DMS 273 (cell line): ENCODE results near the gene CENPX.

Source experiments
- DNase-seq: peaks from one replicate; lab custom pipeline; 2025; ENCODE audit not compliant: unreplicated experiment; lab: John Stamatoyannopoulos, UW

Gene CENPX

DNA sequence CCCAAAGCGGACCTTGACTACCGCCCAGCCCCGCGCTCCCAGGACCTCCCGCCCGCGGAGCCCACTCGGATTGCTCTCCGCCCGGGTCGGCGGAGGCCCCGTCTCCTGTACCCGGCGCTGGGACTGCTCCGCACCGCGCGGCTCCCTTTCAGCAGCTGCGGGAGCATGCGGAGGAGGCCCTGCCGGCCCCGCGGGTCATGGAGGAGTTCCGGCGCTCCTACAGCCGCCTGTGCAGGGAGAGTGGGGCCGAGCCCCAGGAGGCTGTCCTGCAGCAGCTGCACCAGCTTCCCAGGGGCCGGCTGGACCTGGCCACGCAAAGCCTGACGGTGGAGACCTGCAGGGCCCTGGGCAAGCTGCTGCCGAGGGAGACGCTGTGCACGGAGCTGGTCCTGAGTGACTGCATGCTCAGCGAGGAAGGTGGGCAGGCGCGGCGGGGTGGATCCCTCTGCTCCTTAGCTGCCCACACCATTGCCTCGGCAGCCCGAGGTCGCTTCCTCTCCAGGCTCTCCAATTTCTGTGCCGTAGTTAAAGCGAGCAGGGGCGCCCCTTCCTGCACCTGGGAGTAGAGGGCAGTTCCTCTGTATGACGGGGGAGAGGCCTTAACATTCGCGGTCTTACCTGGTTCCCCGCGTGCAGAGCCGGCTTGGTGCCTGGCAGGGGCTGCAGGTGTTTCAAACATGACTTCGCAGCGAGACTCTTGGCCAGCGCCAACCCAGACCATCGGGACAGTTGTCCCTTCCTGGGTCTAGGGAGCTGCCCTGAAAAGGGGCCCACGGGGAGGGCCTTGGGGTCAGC, 966 bp upstream of the CENPX start:
- DNase-seq = peak; percentile 80

DNA sequence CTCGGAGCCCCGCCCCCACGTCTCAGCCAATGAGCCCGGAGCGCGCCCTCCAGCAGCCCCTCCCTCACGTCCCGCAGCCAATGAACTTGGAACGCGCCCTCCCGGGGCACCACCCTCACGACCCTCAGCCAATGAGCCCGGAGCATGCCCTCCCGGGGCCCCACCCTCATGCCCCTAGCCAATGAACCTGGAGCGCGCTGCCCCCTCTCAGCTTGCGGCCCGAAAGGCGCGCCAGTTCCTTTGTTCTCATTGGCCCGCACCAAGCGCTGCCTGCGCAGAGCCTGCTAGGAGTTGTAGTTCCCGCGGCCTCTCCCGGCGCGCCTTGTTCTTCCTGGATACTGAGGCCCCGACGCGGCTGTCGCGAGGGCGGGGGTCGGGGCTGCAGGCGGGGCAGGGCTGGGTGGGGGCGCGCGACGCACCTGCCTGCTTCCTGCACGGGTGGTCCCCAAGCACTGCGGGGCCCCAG, 336 bp upstream of the CENPX start, which contains the start of gene LRRC45:
Gene LRRC45 (plus strand): TSS at position 325 of the 466 bp plus-strand sequence. CDS start 339 bp downstream, outside the sequence.
- peak; percentile 100 for DNase-seq

DNA sequence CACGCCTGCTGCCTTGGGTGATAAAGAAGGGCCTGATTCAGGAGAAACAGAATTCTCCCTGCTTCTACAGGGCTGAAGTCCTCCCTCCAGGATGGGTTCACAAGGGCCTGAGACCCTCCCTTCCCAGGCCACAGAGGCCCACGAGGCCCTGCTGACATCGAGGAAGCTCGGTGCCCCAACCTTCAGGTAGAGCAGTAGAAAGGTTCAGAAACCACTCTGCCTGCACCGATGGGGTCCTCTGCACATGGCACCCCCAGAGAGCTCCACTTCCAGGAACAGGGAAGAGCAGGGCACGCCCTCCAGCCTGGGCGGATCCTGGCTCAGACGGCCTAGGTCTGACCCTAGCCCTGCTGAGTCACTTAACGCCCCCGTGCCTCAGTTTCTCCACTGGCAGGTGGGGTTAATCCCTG, 773 bp downstream of the CENPX start:
- DNase-seq = peak; percentile 66

DNA sequence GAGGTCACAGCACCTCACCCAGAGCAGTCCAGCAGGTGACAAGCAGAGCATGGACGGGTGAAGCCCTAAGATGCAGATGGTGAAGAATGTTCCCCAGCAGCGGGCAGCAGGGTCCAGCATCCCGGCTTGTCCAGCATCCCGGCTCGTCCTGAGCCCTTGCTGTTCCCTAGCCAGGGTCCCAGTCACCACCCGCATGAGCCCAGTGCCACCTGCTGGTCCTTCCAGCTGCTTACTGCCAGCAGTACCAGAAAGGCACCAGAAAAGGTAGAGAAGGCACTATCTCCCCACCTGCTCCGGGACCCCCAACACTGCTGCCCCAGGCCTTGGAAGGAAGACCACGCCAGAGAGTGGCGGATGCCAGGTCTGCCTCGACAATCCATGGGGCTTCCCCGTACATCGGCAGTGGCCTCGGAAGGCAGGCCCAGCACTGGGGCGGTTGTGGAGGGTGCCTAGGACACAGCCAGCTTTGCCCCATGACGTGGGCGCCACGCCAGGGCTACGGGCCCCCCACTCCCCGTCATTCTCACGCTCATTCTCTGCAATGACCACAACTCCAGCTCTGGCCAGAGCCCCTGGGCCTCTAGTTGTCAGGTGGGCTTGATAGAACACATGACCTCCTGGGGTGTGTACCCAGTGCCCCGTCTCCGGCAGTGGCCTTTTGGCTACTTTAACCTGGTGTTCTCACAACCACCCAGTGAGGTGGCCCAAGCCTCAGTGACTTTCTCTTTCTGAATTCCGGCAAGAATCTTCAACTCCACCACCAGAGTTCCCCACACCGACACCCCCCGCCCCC, 1.4 kb downstream of the CENPX start:
- DNase-seq = peak; percentile 84

DNA sequence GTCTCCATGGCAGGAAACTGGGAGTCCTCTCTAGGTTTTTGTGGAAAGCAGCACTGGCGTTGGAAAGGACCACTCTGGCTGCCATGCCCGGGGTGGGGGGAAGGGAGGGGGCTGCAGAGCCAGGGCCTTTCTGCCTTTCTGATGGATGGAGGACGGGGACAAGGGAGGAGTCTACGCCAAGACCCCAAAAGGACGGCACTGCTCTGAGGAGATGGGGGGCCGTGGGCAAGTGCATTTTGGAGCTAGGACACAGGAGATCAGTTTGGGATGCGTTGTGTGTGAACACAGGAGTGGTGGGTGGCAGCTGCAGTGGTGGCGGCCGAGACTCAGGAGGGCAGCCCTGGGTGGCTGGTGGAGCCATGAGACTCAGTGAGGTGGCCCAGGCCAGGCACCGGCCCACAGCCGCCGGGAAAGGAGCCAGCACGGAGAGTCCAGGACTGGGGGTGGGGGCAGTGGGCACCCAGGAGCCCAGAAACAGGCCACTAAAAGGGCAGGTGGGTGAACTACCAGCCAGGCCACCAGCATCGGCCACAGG, 2.0 kb downstream of the CENPX start:
- no peak for DNase-seq

DNA sequence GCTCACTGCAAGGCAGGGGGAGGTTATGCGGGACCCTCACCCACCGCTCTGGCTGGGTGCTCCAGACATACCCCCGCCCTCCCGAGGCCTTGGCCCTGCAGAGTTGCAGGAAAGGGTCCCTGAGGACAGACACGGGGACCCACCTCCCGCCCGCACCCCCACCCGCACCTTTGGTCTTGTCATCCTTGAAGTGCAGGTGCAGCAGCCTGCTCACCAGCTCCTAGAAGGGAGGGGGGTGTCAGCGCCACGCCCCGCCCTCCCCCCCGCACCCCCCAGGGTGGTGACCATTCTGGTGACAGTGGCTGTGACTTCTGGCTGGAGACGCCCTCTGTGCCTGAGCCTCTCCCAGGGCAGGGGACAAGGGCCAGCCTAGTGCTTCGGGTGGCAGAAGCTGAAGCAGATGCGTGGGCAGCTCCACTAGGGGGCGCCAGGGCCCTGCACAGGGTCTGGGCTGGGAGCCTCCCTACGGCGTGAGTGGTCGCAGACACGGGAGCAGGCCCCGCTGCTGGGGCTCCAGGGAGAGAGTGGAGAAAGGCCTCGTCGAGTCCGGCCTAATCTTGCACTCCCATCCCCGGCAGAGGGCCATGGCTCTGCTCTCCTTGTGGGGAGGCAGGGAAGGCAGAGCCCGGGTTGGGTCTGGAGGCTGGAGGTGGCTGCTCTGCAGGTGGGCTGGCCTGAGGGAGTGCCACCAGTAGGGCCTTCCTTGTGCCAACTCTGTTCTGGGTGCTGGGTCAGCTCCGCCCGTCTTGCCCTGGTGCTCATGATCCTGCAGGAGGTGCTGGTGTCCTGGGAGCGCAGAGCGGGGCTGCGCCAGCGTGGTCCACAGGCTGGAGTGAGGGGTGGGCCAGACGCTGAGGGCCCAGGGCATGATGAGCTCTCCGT, 2.7 kb downstream of the CENPX start:
- DNase-seq = peak; percentile 75

DNA sequence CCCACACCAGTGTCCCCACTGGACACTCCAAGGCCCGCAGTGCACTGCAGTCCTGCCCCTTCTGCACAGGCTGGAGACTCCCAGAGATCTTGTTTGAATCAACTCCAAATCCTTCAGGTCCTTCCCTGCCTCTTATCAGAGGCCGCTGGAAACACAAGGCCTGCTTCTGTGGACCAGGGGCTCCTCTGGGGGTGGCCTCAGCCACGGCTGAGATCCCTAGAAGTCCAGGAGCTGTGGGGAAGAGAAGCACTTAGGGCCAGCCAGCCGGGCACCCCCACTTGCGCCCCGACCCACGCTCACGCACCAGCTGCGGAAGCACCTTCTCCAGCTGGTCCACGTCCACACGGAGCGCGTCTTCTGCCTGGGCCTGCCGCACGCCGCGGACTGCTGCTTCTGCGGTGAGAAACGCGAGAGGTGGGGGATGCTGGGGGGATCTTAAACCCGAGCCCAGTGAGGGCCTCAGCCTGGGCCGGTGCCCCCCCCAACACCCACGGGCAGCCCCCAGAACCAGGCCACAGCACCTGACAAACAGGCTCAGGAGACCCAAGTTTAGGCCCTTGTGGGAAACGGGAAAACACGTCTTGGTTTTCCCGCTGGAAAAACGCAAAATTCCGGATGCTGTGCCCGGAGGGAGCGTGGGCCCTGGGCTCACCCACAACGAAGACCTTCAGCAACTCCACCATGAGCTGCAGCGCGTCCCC, 3.5 kb downstream of the CENPX start:
- DNase-seq = no peak

DNA sequence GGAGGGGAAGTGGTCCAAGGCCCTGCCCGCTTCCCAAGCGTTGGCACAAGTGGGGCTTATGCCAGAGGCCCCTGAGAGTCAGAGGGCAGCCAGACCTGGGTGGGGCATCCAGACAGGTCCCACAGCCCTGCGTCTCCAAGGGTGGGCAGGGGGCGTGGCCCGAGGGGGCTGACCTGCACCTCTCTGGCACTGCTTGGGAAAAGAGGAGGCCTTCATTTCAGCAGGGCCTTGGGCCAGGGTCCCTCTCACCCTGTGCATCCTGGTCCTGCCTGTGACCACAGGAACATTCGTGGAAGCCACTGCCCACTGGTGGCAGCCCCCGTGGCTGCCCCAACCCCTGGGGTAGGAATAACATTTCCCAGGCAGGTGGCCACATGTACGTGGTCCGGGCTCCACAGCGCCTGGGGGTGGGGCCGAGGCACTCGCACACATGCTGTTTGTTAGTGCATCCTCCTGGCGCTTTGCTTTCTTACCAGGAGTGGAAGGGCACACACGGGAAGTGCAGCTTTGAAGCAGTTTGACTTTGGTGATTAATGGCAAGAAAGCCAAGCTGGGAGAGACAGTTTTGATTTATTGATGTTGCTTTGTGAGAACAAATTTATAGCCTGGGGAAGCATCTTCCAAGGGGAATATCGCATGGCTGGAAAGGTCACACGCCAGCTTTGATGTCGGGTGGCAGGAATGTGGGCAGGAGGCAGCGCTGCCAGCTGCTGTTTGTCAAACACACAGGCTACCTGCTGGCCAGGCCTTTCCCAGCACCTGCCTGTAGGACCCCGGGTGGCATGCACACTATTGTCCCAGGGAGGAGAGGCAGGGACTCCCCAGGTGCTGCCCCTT, 4.3 kb downstream of the CENPX start:
- DNase-seq = peak; percentile 63

DNA sequence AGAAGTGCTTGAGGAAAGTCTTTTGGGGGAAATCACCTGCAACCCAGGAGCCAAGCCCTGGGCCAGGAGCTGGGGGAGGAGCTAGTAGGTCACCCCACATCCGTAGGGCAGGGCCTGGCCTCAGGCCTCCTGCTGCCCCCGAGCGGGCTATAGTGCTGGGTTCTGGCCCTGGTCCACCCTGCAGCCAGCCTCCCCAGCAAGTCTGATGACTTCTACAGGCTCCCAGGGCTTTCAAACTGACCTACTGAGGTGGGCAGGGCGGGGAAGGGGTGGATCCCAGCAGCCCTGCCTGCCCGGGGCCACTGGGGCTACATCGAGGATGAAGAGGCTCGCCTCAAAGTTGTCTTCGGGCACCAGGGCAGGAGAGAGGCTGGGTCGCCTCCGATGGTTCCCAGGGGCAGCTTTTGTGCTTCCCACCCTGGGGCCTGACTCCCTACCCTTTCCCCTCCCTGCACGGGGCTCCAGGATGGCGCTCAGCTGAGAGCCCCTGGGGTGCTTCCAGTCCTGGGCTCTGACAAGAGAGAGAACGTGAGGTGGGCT, 5.0 kb downstream of the CENPX start:
- no peak for DNase-seq

DNA sequence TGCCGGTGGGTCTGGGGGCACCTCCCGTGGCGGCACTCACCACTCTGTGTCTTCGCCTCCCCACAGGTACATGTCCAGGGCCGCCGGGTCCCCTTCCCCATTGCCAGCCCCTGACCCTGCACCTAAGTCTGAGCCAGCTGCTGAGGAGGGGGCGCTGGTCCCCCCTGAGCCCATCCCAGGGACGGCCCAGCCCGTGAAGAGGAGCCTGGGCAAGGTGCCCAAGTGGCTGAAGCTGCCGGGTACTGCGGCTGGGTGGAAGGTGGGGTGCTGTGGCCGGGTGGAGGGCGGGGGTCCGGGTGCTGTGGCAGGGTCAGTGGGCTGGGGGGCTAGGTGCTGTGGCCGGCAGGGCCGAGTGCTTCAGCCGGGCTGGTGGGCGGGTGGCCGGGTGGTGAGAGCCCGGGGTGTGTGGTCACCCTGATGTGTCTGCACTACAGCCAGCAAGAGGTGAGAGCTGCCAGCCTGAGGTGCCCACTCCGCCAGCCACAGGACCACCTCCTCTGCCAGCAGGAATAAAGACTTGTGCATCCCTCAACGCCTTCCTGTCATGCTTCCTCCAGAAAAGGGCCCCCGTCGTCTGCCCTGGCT, 5.7 kb downstream of the CENPX start:
- DNase-seq = no peak

DNA sequence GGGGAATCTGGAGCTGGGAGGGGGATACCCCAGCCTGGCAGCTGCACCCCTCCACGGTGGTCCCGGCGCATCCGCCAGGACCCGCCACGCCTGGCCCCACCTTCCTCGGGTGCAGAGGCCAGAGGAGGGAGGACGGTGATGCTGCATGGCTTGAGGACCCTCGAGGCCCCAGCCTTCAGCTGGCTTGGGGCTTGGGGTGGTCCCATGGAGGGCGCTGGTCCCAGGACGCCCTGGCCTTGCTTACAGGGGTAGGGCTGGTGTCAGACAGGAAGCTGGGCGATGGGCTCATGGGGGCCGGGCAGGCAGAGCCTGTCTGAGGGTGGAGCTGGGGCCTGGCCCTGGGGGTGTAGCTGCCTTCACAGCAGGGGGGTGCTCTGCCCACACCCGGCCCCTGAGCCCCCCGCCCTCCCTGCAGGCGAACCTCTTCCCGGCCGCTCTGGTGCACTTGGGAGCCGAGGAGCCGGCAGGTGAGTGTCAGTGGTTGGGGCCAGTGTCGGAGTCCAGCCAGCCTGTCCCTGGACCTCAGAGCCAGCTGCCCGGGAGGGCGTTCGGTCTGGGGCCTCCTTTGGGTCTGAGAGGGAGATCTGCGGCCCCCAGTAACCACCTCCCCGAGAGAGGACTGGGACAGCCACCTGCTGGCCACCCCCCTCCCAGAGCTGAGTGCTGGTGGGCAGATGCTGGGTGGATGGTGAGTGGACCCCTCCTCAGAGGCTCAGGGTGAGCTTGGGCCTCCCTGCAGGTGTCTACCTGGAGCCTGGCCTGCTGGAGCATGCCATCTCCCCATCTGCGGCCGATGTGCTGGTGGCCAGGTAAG, 6.4 kb downstream of the CENPX start:
- DNase-seq = no peak

DNA sequence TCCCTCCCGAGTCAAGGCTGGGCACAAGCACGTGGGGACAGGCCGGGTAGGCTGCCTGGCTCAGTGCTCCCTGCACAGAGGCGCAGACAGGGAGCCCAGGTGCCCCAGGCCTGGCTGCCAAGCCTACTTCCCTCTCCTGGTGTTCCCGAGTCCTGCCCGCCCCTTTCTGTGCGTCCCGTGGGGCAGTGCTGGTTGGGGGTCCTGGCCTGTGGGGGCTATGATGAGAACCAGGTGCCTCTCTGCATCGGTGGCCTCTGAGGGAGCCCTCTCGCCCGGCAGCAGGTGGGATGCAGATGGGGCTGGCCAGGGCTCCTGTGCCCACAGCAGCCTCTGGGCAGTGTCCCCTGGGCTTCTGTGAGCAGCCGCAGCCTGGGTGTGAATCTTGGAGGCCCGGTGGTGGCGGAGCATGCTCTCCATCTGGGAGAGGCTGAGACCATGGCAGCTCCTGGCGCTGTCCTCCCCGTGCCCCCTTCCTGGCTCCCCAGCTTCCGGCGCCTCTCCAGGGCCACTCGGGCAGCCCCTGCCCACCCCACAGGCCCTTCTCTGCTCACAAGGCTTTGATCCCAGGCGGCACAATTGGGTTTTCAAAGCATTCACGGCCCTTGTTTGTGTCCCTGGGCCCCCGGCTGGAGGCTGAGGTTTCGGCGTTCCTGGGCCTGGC, 7.2 kb downstream of the CENPX start:
- peak; percentile 37 for DNase-seq

DNA sequence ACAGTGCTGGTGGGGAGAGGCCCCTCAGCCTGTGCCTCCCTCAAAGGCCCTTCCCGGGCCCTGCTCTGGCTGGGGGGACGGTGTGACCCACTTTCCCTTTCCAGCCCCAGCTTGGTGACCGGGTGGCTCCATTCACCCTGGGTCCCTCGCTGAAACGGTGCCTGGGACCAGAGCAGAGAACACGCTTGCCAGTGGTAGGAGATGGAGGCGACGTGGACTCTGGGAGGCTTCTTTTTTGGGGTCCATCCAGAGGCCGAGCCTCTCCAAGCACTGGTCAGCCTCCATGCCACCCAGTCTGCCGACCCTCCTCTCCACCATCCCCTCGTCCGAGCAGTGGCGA, 7.7 kb downstream of the CENPX start:
- DNase-seq = no peak

DNA sequence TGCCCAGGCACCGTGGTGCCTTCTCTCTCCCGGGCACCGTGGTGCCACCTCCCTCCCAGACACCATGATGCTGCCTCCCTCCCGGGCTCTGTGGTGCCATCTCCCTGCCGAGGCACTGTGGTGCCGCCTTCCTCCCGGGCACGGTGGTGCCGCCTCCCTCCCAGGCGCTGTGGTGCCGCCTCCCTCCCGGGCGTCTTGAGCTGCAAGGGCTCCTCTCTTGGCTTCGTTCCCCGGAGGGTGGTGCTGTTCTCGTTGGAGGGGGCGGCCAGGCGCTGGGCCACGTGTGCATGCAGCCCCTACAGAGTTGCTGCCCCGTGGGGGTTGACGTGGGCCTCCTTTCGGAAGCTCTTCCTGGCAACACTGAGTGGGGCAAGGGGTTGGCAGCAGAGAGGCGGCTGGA, 8.2 kb downstream of the CENPX start:
- peak; percentile 73 for DNase-seq

DNA sequence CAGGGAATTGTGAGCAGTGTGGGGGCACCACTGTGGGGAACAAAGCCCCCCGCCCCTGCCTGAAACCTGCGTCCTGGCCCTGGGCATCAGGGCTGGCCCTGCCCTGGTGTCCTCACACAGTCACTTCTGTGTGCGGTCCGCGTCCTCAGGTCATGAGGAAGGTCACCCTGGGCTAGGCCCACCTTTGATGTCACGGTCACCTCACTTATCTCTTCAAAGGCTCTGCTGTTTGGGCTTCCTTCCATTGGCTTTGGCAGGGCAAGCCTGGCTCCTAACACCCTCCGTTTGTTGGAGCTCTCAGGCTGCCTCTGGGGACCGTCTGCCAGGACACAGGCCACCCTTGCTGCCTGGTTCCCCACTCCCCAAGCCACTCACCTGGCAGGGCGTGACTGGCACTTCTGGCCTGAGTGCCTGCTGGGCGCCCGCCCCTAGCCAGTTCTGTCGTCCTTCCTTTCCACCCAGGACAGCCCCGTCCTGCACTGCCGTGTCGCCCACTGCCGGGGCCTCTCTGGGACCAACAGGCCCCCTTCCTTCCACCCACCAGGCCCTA, 8.8 kb downstream of the CENPX start:
- no peak for DNase-seq

DNA sequence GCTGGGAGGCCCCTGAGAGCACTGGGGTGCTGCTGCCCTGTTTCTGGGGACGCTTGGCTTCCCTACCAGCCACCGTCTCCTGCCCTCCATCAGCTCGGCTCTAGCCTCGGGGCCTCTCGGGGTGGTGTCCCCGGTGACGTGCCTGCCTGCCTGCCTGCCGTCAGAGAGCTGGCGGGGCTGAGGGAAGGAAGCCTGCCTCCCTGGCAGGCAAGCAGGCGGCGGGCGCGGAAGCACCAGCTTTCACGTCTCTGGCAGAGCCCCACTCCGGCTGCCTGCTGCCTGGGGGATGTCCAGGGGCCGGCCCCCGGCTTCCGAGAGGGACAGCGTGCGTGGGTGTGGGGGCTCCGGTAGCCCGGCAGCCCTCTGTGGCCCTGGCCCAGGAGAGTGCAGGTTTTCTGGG, 9.3 kb downstream of the CENPX start:
- peak; percentile 37 for DNase-seq

DNA sequence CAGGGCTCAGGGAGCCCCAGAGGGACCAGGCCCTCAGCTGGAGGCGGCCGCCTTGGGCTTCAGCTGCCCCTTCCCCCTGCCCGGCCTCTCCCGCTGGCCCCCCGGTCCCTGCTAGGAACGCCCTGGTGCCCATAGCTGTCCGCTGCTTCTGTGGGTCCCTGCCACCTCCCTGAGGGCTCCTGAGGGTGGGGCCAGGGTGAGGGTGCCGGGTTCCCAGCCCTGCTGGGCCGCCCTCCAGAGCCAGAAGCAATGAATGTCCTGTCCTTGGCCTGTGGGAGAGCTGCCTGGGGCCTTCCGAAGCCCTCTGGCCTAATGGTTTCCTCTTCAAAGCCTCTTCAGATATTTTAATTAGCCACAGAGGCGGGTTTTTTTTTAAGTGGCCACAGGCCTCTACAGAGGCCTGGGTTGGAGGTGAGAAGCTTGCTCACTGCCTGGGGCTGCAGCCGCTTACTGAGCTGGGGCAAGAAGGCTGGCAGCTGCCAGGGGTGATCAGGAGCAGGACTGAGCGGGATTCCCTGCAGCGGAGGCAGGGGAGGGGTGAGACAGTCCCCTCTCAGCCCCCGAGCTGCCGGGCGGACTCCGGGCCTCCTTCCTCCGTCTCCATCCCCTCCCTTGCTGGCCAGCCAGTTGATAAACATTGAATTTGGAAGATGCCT, 9.9 kb downstream of the CENPX start:
- DNase-seq = peak; percentile 54
